ENCODE measurements around the gene GLCE. TPM values are rescaled to one million over a fixed set of nuclear protein-coding genes. Genes with fewer than 3 reads are reported as not detected.

The GLCE gene
- total RNA-seq, 2 experiments from 2014 or later, result 4.6 to 5.0 TPM

- Mint-ChIP-seq H3K9me3 (peaks cover 10% of the 10 kb centered on the region), H3K4me1 (peaks cover 3% of the 10 kb centered on the region), H3K27me3 (no peaks in the 10 kb centered on the region), H3K4me3 (no peak overlapping the region), H3K36me3 (peaks cover 28% of the 10 kb centered on the region), H3K27ac (no peak overlapping the region)
- DNase-seq, result no peak
These were observed 33.8 kb downstream of the GLCE start for GRCh38 chr15:69194025-69194827.

- peaks cover 6% of the 10 kb centered on the region for H3K9me3 Mint-ChIP-seq
- peaks cover 3% of the 10 kb centered on the region for H3K4me1 Mint-ChIP-seq
- no peak for DNase-seq
- peaks cover 26% of the 10 kb centered on the region for H3K36me3 Mint-ChIP-seq
- H3K4me3 Mint-ChIP-seq, result no peak overlapping the region
- H3K27ac Mint-ChIP-seq, result no peak overlapping the region
- no peaks in the 10 kb centered on the region for H3K27me3 Mint-ChIP-seq
These were observed 34.4 kb downstream of the GLCE start for GRCh38 chr15:69194854-69195253.

GRCh38 chr15:69200832-69201745 is 40.7 kb downstream of the GLCE start:
- no peak overlapping the region for H3K4me3 Mint-ChIP-seq
- no peaks in the 10 kb centered on the region for H3K9me3 Mint-ChIP-seq
- H3K27ac Mint-ChIP-seq, result no peak overlapping the region
- H3K27me3 Mint-ChIP-seq, result no peaks in the 10 kb centered on the region
- DNase-seq, result no peak
- H3K4me1 Mint-ChIP-seq, result no peaks in the 10 kb centered on the region
- H3K36me3 Mint-ChIP-seq, result peaks cover 16% of the 10 kb centered on the region

GRCh38 chr15:69206079-69206478 is 45.6 kb downstream of the GLCE start:
- H3K27ac Mint-ChIP-seq, result no peak overlapping the region
- no peak for DNase-seq
- no peak overlapping the region for H3K4me3 Mint-ChIP-seq
- no peaks in the 10 kb centered on the region for H3K36me3 Mint-ChIP-seq
- H3K4me1 Mint-ChIP-seq, result peaks cover 8% of the 10 kb centered on the region
- H3K27me3 Mint-ChIP-seq, result no peaks in the 10 kb centered on the region
- no peaks in the 10 kb centered on the region for H3K9me3 Mint-ChIP-seq

- Mint-ChIP-seq H3K4me3 (no peak overlapping the region), H3K27ac (no peak overlapping the region), H3K36me3 (no peaks in the 10 kb centered on the region), H3K27me3 (no peaks in the 10 kb centered on the region), H3K9me3 (no peaks in the 10 kb centered on the region), H3K4me1 (peaks cover 8% of the 10 kb centered on the region)
- DNase-seq, result no peak
These were observed 49.2 kb downstream of the GLCE start for GRCh38 chr15:69209661-69210060.

- peaks cover 8% of the 10 kb centered on the region for H3K4me1 Mint-ChIP-seq
- no peak for DNase-seq
- H3K27me3 Mint-ChIP-seq, result no peaks in the 10 kb centered on the region
- no peaks in the 10 kb centered on the region for H3K9me3 Mint-ChIP-seq
- H3K36me3 Mint-ChIP-seq, result no peaks in the 10 kb centered on the region
- no peak overlapping the region for H3K27ac Mint-ChIP-seq
- H3K4me3 Mint-ChIP-seq, result no peak overlapping the region
These were observed 50.1 kb downstream of the GLCE start for GRCh38 chr15:69210574-69210973.

- H3K27ac Mint-ChIP-seq, result no peak overlapping the region
- no peaks in the 10 kb centered on the region for H3K9me3 Mint-ChIP-seq
- H3K4me1 Mint-ChIP-seq, result peaks cover 8% of the 10 kb centered on the region
- no peaks in the 10 kb centered on the region for H3K36me3 Mint-ChIP-seq
- no peak for DNase-seq
- H3K4me3 Mint-ChIP-seq, result no peak overlapping the region
- H3K27me3 Mint-ChIP-seq, result no peaks in the 10 kb centered on the region
These were observed 53.4 kb downstream of the GLCE start for GRCh38 chr15:69213786-69214185.

GRCh38 chr15:69215314-69216035 is 55.0 kb downstream of the GLCE start:
- Mint-ChIP-seq H3K4me1 (no peaks in the 10 kb centered on the region), H3K27me3 (no peaks in the 10 kb centered on the region), H3K9me3 (peaks cover under 1% of the 10 kb centered on the region), H3K4me3 (no peak overlapping the region), H3K27ac (no peak overlapping the region), H3K36me3 (no peaks in the 10 kb centered on the region)
- DNase-seq, result no peak

- no peaks in the 10 kb centered on the region for H3K4me1 Mint-ChIP-seq
- H3K27me3 Mint-ChIP-seq, result no peaks in the 10 kb centered on the region
- H3K36me3 Mint-ChIP-seq, result peaks cover 3% of the 10 kb centered on the region
- peaks cover 6% of the 10 kb centered on the region for H3K9me3 Mint-ChIP-seq
- no peak overlapping the region for H3K4me3 Mint-ChIP-seq
- DNase-seq, result no peak
- no peak overlapping the region for H3K27ac Mint-ChIP-seq
These were observed 56.9 kb downstream of the GLCE start for GRCh38 chr15:69217381-69217780.

- DNase-seq, result no peak
- peaks cover 14% of the 10 kb centered on the region for H3K9me3 Mint-ChIP-seq
- H3K4me1 Mint-ChIP-seq, result no peaks in the 10 kb centered on the region
- no peak overlapping the region for H3K4me3 Mint-ChIP-seq
- H3K36me3 Mint-ChIP-seq, result peaks cover 10% of the 10 kb centered on the region
- H3K27me3 Mint-ChIP-seq, result no peaks in the 10 kb centered on the region
- H3K27ac Mint-ChIP-seq, result no peak overlapping the region
These were observed 59.3 kb downstream of the GLCE start for GRCh38 chr15:69219690-69220089.

GRCh38 chr15:69222002-69222474 is 61.6 kb downstream of the GLCE start:
- H3K27ac Mint-ChIP-seq, result no peak overlapping the region
- H3K4me1 Mint-ChIP-seq, result no peaks in the 10 kb centered on the region
- no peak for DNase-seq
- peaks cover 14% of the 10 kb centered on the region for H3K9me3 Mint-ChIP-seq
- peaks cover 10% of the 10 kb centered on the region for H3K36me3 Mint-ChIP-seq
- H3K4me3 Mint-ChIP-seq, result no peak overlapping the region
- H3K27me3 Mint-ChIP-seq, result no peaks in the 10 kb centered on the region

- peaks cover 14% of the 10 kb centered on the region for H3K9me3 Mint-ChIP-seq
- DNase-seq, result no peak
- no peak overlapping the region for H3K4me3 Mint-ChIP-seq
- no peak overlapping the region for H3K27ac Mint-ChIP-seq
- no peaks in the 10 kb centered on the region for H3K27me3 Mint-ChIP-seq
- peaks cover 10% of the 10 kb centered on the region for H3K36me3 Mint-ChIP-seq
- no peaks in the 10 kb centered on the region for H3K4me1 Mint-ChIP-seq
These were observed 62.8 kb downstream of the GLCE start for GRCh38 chr15:69223083-69223813.

- Mint-ChIP-seq H3K36me3 (peaks cover 12% of the 10 kb centered on the region), H3K4me3 (no peak overlapping the region), H3K27ac (no peak overlapping the region), H3K27me3 (no peaks in the 10 kb centered on the region), H3K4me1 (no peaks in the 10 kb centered on the region), H3K9me3 (peaks cover 14% of the 10 kb centered on the region)
- DNase-seq, result no peak
These were observed 63.9 kb downstream of the GLCE start for GRCh38 chr15:69224383-69224782.

GRCh38 chr15:69225355-69226022 is 65.1 kb downstream of the GLCE start:
- H3K9me3 Mint-ChIP-seq, result peaks cover 12% of the 10 kb centered on the region
- no peak for DNase-seq
- H3K27ac Mint-ChIP-seq, result no peak overlapping the region
- H3K27me3 Mint-ChIP-seq, result no peaks in the 10 kb centered on the region
- no peak overlapping the region for H3K4me3 Mint-ChIP-seq
- peaks cover 12% of the 10 kb centered on the region for H3K36me3 Mint-ChIP-seq
- H3K4me1 Mint-ChIP-seq, result no peaks in the 10 kb centered on the region

All from activated naive CD8-positive, alpha-beta T cell treated with anti-CD3 and anti-CD28 coated beads for 36 hours (primary cell).